H9 (cell line): Measurements from ENCODE around the gene PROKR2. TPM values are rescaled to one million over a fixed set of nuclear protein-coding genes. Genes with fewer than 3 reads are reported as not detected.

ENCODE experiments used
- DNase-seq: peaks from one replicate; pipeline ENCODE4 v3.0.0-alpha.2; 2017
- H2AFZ ChIP-seq: one replicate; pipeline ENCODE4 v1.6.1; 2013; ENCODE audit warnings: mild to moderate bottlenecking, low read length, control low read depth, moderate library complexity
- H2AK5ac ChIP-seq: 2 replicates; pipeline ENCODE4 v1.6.1; 2013; ENCODE audit warnings: low read length, control low read depth, mixed read lengths; ENCODE audit not compliant: insufficient read length
- H2BK120ac ChIP-seq: one replicate; pipeline ENCODE4 v1.6.1; 2013; ENCODE audit warnings: low read depth, mild to moderate bottlenecking, low read length, control low read depth, inconsistent platforms; ENCODE audit not compliant: poor library complexity, severe bottlenecking
- H2BK12ac ChIP-seq: 2 replicates; pipeline ENCODE4 v1.6.1; 2013; ENCODE audit warnings: low read length, control low read depth, mixed read lengths, low read depth; ENCODE audit not compliant: insufficient read length
- H2BK15ac ChIP-seq: 2 replicates; pipeline ENCODE4 v1.6.1; 2013; ENCODE audit warnings: low read depth, low read length, control low read depth
- H2BK20ac ChIP-seq: one replicate; pipeline ENCODE4 v1.6.1; 2013; ENCODE audit warnings: low read depth, mild to moderate bottlenecking, low read length, control low read depth, inconsistent platforms; ENCODE audit not compliant: poor library complexity, severe bottlenecking
- H2BK5ac ChIP-seq: 2 replicates; pipeline ENCODE4 v1.6.1; 2013; ENCODE audit warnings: low read length, control low read depth, mixed read lengths; ENCODE audit not compliant: insufficient read length
- H3K14ac ChIP-seq: 2 replicates; pipeline ENCODE4 v1.6.1; 2013; ENCODE audit warnings: low read length, control low read depth; ENCODE audit not compliant: insufficient read depth
- H3K18ac ChIP-seq: 2 replicates; pipeline ENCODE4 v1.6.1; 2013; ENCODE audit warnings: low read depth, mild to moderate bottlenecking, mixed read lengths, low read length, control low read depth; ENCODE audit not compliant: insufficient read length
- H3K23ac ChIP-seq: 2 replicates; pipeline ENCODE4 v1.6.1; 2013; ENCODE audit warnings: low read length, control low read depth, mixed read lengths, low read depth; ENCODE audit not compliant: insufficient read length
- H3K23me2 ChIP-seq: 2 replicates; pipeline ENCODE4 v1.6.1; 2013; ENCODE audit warnings: low read depth, mild to moderate bottlenecking, mixed read lengths, low read length, control low read depth; ENCODE audit not compliant: insufficient read length, poor library complexity, severe bottlenecking
- H3K27ac ChIP-seq: 2 replicates; pipeline ENCODE4 v1.5.1; 2013; ENCODE audit warnings: low read length, control low read depth, mixed read lengths, low read depth; ENCODE audit not compliant: insufficient read length
- H3K27me3 ChIP-seq: 2 replicates; pipeline ENCODE4 v1.6.1; 2013; ENCODE audit warnings: low read length, control low read depth, inconsistent platforms; ENCODE audit not compliant: insufficient read depth
- H3K4ac ChIP-seq: 2 replicates; pipeline ENCODE4 v1.6.1; 2013; ENCODE audit warnings: low read depth, mild to moderate bottlenecking, control low read depth, inconsistent platforms, low read length, moderate library complexity
- H3K4me1 ChIP-seq: 2 replicates; pipeline ENCODE4 v1.6.1; 2013; ENCODE audit warnings: low read length, control low read depth, inconsistent platforms; ENCODE audit not compliant: insufficient read depth
- H3K4me2 ChIP-seq: 2 replicates; pipeline ENCODE4 v1.6.1; 2013; ENCODE audit warnings: low read length, control low read depth, mixed read lengths; ENCODE audit not compliant: insufficient read length, insufficient read depth
- H3K56ac ChIP-seq: 2 replicates; pipeline ENCODE4 v1.6.1; 2013; ENCODE audit warnings: low read depth, mild to moderate bottlenecking, mixed read lengths, low read length, control low read depth; ENCODE audit not compliant: insufficient read length
- H3K79me1 ChIP-seq: 2 replicates; pipeline ENCODE4 v1.6.1; 2013; ENCODE audit warnings: low read depth, mild to moderate bottlenecking, moderate library complexity, low read length, control low read depth, inconsistent platforms; ENCODE audit not compliant: insufficient read depth, poor library complexity, severe bottlenecking
- H3K79me2 ChIP-seq: 2 replicates; pipeline ENCODE4 v1.6.1; 2013; ENCODE audit warnings: low read length, control low read depth, inconsistent platforms; ENCODE audit not compliant: insufficient read depth
- H3K9ac ChIP-seq: 2 replicates; pipeline ENCODE4 v1.6.1; 2013; ENCODE audit warnings: low read length, control low read depth, mixed read lengths; ENCODE audit not compliant: insufficient read length; ENCODE audit errors: extremely low read depth
- H3K9me3 ChIP-seq: one replicate; pipeline ENCODE4 v1.6.1; 2013; ENCODE audit warnings: low read depth, low read length, inconsistent platforms; ENCODE audit not compliant: control insufficient read depth
- H3T11ph ChIP-seq: one replicate; pipeline ENCODE4 v1.6.1; 2013; ENCODE audit warnings: mild to moderate bottlenecking, low read length, control low read depth, inconsistent platforms
- H4K20me1 ChIP-seq: one replicate; pipeline ENCODE4 v1.6.1; 2013; ENCODE audit not compliant: control insufficient read depth, insufficient read length, insufficient read depth
- H4K5ac ChIP-seq: 2 replicates; pipeline ENCODE4 v1.6.1; 2013; ENCODE audit warnings: low read depth, mild to moderate bottlenecking, mixed read lengths, low read length, control low read depth; ENCODE audit not compliant: insufficient read length
- H4K8ac ChIP-seq: replicated peaks from 2 replicates; pipeline ENCODE4 v1.6.1; 2013; ENCODE audit warnings: low read length, control low read depth, mixed read lengths, low read depth; ENCODE audit not compliant: insufficient read length
- H4K91ac ChIP-seq: 2 replicates; pipeline ENCODE4 v1.6.1; 2013; ENCODE audit warnings: low read depth, mild to moderate bottlenecking, moderate library complexity, mixed read lengths, low read length, control low read depth; ENCODE audit not compliant: insufficient read length
- H3K27ac Mint-ChIP-seq, 3 experiments: 2 replicates in 2 of 3; 3 replicates in 1 of 3; pipeline ENCODE4 v1.8.0; 2020 to 2021; ENCODE audit warnings: mixed read lengths in 3 of 3, mild to moderate bottlenecking in 1 of 3, moderate library complexity in 1 of 3
- H3K27me3 Mint-ChIP-seq: 2 replicates; pipeline ENCODE4 v1.8.0; 2021; ENCODE audit warnings: low read depth, mild to moderate bottlenecking, moderate library complexity, mixed read lengths
- H3K36me3 Mint-ChIP-seq, 3 experiments: 2 replicates in 2 of 3; 3 replicates in 1 of 3; pipeline ENCODE4 v1.8.0; 2020 to 2021; ENCODE audit warnings: low read depth in 3 of 3, mixed read lengths in 3 of 3; ENCODE audit not compliant: insufficient read depth in 1 of 3
- H3K4me1 Mint-ChIP-seq, 2 experiments: 2 replicates each; pipeline ENCODE4 v1.8.0; 2020; ENCODE audit warnings: mixed read lengths in 2 of 2
- H3K4me3 Mint-ChIP-seq, 2 experiments: 2 replicates in 1 of 2; 3 replicates in 1 of 2; pipeline ENCODE4 v1.8.0; 2020 to 2021; ENCODE audit warnings: mild to moderate bottlenecking in 2 of 2, mixed read lengths in 2 of 2, moderate library complexity in 1 of 2
- H3K9me3 Mint-ChIP-seq, 2 experiments: 2 replicates in 1 of 2; 3 replicates in 1 of 2; pipeline ENCODE4 v1.8.0; 2020; ENCODE audit warnings: mild to moderate bottlenecking in 2 of 2, mixed read lengths in 2 of 2, moderate library complexity in 1 of 2
- WGBS: extraction: QIAGEN DNeasy Blood & Tissue Kit; methylation state at CpG from one replicate; pipeline ENCODE4 v1.1.7; 2013; ENCODE audit warnings: missing lambda C conversion rate, low lambda C conversion rate, mixed read lengths; ENCODE audit not compliant: insufficient read length; ENCODE audit errors: extremely low coverage; 5-methylcytosine and 5-hydroxymethylcytosine counted together
- total RNA-seq: library from RNA; stranded (reverse); gene quantifications from 2 replicates; pipeline ENCODE4 v1.2.1, GENCODE V29; 2021
- TF ChIP-seq, protein P1 (sequence below): fragments of 200-600 bp; sonication (generic); conservative IDR thresholded peaks from 3 replicates; pipeline ENCODE4 v1.8.0; 2021; ENCODE audit warnings: antibody characterized with exemption, mild to moderate bottlenecking

The PROKR2 gene
- total RNA-seq, 1 experiment from 2014 or later, result 0.46 TPM

DNA sequence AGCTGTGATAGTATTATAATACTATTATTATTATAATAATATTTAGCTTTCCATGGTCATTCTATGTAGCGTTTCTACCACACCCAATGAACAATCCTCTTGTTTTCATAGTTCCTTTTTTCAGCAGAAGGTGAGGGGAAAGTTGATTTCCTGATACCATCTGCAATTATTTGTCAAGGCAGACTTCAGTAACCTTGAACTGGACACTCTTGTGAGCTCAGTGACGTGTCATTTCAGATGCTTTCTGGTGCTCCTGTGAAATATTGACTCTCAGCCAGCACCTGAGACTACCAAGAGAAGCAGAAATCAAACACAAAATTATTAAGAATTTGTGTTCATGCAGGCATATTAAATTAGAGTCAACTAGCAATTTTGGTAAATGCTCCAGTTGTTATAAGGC is 46.0 kb upstream of the PROKR2 start:
- Histone ChIP-seq H4K20me1 (no peaks in the 10 kb centered on the region), H3K79me2 (no peaks in the 10 kb centered on the region), H4K91ac (no peak overlapping the region), H3K79me1 (no peaks in the 10 kb centered on the region), H3K4me2 (no peak overlapping the region), H3K9me3 (peaks cover 5% of the 10 kb centered on the region), H4K5ac (no peak overlapping the region), H2BK20ac (no peak overlapping the region), H2BK15ac (no peak overlapping the region), H2AK5ac (no peak overlapping the region), H3K56ac (no peak overlapping the region), H2BK5ac (no peak overlapping the region), H4K8ac (no peak overlapping the region), H3T11ph (no peak overlapping the region), H2BK120ac (no peak overlapping the region), H3K4me1 (no peaks in the 10 kb centered on the region), H3K18ac (no peak overlapping the region), H3K9ac (no peak overlapping the region), H3K23me2 (no peaks in the 10 kb centered on the region), H2AFZ (no peak overlapping the region), H3K4ac (no peak overlapping the region), H3K27me3 (no peaks in the 10 kb centered on the region), H2BK12ac (no peak overlapping the region), H3K14ac (no peak overlapping the region), H3K23ac (no peak overlapping the region), H3K27ac (no peak overlapping the region)
- no peak overlapping the region for H3K4me3 Mint-ChIP-seq
- no peaks in the 10 kb centered on the region for H3K27me3 Mint-ChIP-seq
- DNase-seq, result no peak
- H3K27ac Mint-ChIP-seq, result no peak overlapping the region
- H3K36me3 Mint-ChIP-seq, result peaks cover 10 to 32% (median 12%) of the 10 kb centered on the region in 3 experiments
- WGBS, result no CpG with 5 or more reads among the region's 2 CpGs
- peaks cover 5% of the 10 kb centered on the region in 2 experiments; a peak in 2 of 4 replicates for H3K4me1 Mint-ChIP-seq
- H3K9me3 Mint-ChIP-seq, result peaks cover 44 to 48% of the 10 kb centered on the region in 2 experiments
- TF ChIP-seq, protein P1, sequence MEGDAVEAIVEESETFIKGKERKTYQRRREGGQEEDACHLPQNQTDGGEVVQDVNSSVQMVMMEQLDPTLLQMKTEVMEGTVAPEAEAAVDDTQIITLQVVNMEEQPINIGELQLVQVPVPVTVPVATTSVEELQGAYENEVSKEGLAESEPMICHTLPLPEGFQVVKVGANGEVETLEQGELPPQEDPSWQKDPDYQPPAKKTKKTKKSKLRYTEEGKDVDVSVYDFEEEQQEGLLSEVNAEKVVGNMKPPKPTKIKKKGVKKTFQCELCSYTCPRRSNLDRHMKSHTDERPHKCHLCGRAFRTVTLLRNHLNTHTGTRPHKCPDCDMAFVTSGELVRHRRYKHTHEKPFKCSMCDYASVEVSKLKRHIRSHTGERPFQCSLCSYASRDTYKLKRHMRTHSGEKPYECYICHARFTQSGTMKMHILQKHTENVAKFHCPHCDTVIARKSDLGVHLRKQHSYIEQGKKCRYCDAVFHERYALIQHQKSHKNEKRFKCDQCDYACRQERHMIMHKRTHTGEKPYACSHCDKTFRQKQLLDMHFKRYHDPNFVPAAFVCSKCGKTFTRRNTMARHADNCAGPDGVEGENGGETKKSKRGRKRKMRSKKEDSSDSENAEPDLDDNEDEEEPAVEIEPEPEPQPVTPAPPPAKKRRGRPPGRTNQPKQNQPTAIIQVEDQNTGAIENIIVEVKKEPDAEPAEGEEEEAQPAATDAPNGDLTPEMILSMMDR, result no peak
